ENCODE data around the gene SLC7A4.
"Not testable (repeated sequence)": the region's sequence is repeated elsewhere in the genome, so short reads cannot be mapped to it uniquely, and the experiment has no call there.

SLC7A4 gene

DNA sequence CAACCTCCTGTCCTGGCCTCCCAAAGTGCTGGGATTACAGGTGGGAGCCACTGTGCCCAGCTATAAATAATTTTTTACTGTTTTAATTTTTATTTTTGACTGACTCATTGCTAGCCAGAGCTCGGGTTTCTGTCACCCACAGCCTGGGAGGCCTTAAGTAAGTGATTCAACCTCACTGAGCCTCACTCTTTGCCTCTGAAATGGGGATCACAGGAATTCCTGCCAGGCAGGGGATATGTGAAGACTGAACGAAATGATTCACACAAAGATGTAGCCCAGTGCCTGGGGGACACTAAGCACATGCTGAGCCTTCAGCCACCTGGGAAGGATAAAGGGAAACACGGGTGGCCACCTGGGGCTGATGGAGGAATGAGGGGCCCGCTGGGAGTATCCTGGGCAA, 9.6 kb upstream of the SLC7A4 start:
- TF ChIP-seq ZFX (IDR thresholded peaks at IDR 0.05; ENCODE audit: borderline replicate concordance) (no peak), CTCF (IDR thresholded peaks at IDR 0.05) (no peak)
- no peak overlapping the region for H3K27ac ChIP-seq

DNA sequence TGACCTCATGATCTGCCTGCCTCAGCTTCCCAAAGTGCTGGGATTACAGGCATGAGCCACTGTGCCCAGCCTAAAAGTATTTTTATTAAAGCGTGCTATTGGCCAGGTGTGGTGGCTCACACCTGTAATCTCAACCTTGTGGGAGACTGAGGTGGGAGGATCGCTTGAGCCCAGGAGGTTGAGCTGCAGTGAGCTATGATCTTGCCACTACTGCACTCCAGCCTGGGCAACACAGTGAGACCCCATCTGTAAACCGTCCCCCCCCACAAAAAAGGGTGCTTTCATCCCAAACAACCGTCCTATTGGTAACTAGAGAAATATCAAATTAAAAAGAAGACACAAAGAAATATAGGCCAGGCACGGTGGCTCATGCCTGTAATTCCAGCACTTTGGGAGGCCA, 6.8 kb upstream of the SLC7A4 start:
- H3K27ac ChIP-seq = not testable (repeated sequence)

- no peak overlapping the region for H3K27ac ChIP-seq
- TF ChIP-seq CTCF (IDR thresholded peaks at IDR 0.05) (no peak), ZFX (IDR thresholded peaks at IDR 0.05; ENCODE audit: borderline replicate concordance) (no peak)
These were observed 6.0 kb upstream of the SLC7A4 start for GRCh38 chr22:21038405-21038804.

- TF ChIP-seq ZFX (IDR thresholded peaks at IDR 0.05; ENCODE audit: borderline replicate concordance) = no peak
- TF ChIP-seq CTCF (IDR thresholded peaks at IDR 0.05) = no peak
These were observed 2.6 kb upstream of the SLC7A4 start for GRCh38 chr22:21034989-21035388.

DNA sequence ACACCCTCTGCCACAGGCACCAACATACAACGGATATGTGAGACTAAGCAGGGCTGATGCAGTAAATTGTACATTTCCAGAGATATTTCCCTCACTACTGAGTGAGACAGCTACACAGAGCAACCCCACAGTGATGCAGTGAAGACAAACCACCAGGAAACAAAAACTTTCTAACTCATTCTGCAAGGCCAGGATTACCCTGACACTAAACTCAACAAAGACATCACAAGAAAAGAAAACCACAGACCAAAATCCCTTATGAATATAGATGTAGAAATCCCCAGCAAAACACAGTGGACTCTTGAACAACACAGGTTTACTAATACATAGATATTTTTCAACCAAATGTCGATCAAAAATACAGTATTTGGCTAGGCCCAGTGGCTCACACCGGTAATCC, 1.5 kb upstream of the SLC7A4 start:
- TF ChIP-seq CTCF (IDR thresholded peaks at IDR 0.05) = no peak
- TF ChIP-seq ZFX (IDR thresholded peaks at IDR 0.05; ENCODE audit: borderline replicate concordance) = no peak

More at GRCh38 chr22:21034989-21035388, 2.6 kb upstream of the SLC7A4 start:
- no peak overlapping the region for H3K27ac ChIP-seq

GRCh38 chr22:21032868-21033688, 717 bp upstream of the SLC7A4 start:
- H3K27ac ChIP-seq = no peak overlapping the region
- TF ChIP-seq ZFX (IDR thresholded peaks at IDR 0.05; ENCODE audit: borderline replicate concordance) = no peak
- no peak for TF ChIP-seq CTCF (IDR thresholded peaks at IDR 0.05)

More for the DNA sequence above, 1.5 kb upstream of the SLC7A4 start:
- no peak overlapping the region for H3K27ac ChIP-seq

DNA sequence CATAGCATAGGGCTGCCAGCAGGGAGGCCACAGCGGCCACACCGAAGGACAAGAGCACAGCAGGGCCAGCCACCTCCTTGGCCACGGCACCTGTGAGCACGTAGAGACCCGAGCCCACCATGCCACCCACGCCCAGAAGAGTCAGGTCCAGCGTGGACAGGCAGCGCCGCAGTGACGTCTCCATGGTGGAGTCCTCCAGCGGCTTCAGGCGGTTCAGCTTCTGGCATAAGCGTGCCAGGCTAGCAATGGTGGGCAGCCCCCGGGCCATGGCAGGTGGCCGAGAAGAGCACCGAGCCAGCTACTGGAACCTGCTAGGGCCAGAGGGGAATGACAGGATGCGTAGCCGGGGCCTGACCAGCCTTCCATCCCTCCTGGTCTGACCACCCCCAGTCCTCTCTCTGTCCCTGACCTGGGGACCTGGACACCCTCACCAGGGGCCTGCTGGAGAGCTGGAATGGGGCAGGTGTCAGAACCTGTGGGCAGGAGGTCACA, 770 bp downstream of the SLC7A4 start:
- no peak overlapping the region for H3K27ac ChIP-seq
- TF ChIP-seq CTCF (IDR thresholded peaks at IDR 0.05) (no peak), ZFX (IDR thresholded peaks at IDR 0.05; ENCODE audit: borderline replicate concordance) (no peak)
